ENCODE results near the gene GRAMD1A. TPM values are rescaled to one million over a fixed set of nuclear protein-coding genes. Genes with fewer than 3 reads are reported as not detected.
A peak's percentile ranks its signal among the peaks of the same experiment; 100 is the strongest.

The GRAMD1A gene
- total RNA-seq, 1 donor = 23.3 TPM

GRCh38 chr19:35034588-35035382, 34.7 kb downstream of the GRAMD1A start:
- DNase-seq (ENCODE audit: low read depth) = no peak
- no peak overlapping the region for H3K4me3 ChIP-seq (ENCODE audit: low read depth, low read length)
- no peak for TF ChIP-seq CTCF (IDR thresholded peaks at IDR 0.05; ENCODE audit: insufficient read depth, low read depth, low read length)

GRCh38 chr19:35037716-35038622, 37.8 kb downstream of the GRAMD1A start:
- TF ChIP-seq CTCF (IDR thresholded peaks at IDR 0.05; ENCODE audit: insufficient read depth, low read depth, low read length) = no peak
- no peak overlapping the region for H3K4me3 ChIP-seq (ENCODE audit: low read depth, low read length)
- DNase-seq (ENCODE audit: low read depth) = no peak

GRCh38 chr19:35038623-35039512, 38.7 kb downstream of the GRAMD1A start:
- no peak for TF ChIP-seq CTCF (IDR thresholded peaks at IDR 0.05; ENCODE audit: insufficient read depth, low read depth, low read length)
- no peak for DNase-seq (ENCODE audit: low read depth)
- H3K4me3 ChIP-seq (ENCODE audit: low read depth, low read length) = no peak overlapping the region

- DNase-seq (ENCODE audit: low read depth) = no peak
- no peak overlapping the region for H3K4me3 ChIP-seq (ENCODE audit: low read depth, low read length)
- no peak for TF ChIP-seq CTCF (IDR thresholded peaks at IDR 0.05; ENCODE audit: insufficient read depth, low read depth, low read length)
Measured at GRCh38 chr19:35039881-35040825, 40.0 kb downstream of the GRAMD1A start.

GRCh38 chr19:35040826-35041547, 40.9 kb downstream of the GRAMD1A start:
- H3K4me3 ChIP-seq (ENCODE audit: low read depth, low read length) = no peak overlapping the region
- peak; percentile 61 for DNase-seq (ENCODE audit: low read depth)
- TF ChIP-seq CTCF (IDR thresholded peaks at IDR 0.05; ENCODE audit: insufficient read depth, low read depth, low read length) = no peak
